ENCODE results near the gene BEX3.
"Not testable (repeated sequence)": the region's sequence is repeated elsewhere in the genome, so short reads cannot be mapped to it uniquely, and the experiment has no call there.

Gene BEX3

DNA sequence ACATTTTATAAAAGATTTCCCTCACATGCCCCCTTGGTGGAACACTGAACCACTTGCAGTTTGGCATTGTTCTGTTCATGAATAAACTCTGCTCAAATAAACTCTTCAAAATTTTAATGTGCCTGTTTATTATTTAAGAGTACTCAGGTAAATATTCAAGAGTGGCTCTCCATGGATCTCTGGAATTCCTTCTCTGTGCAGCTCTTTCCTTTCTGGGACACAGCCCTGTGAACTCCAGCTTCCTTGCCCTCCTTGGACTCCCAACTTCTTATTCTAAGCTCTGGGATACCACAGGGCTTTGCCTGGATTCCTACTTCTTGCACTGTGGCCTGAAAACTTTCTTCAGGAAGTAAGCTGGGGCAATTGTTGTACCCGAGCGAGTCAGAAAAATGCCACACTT is 8.3 kb downstream of the BEX3 start:
- no peak for DNase-seq

DNA sequence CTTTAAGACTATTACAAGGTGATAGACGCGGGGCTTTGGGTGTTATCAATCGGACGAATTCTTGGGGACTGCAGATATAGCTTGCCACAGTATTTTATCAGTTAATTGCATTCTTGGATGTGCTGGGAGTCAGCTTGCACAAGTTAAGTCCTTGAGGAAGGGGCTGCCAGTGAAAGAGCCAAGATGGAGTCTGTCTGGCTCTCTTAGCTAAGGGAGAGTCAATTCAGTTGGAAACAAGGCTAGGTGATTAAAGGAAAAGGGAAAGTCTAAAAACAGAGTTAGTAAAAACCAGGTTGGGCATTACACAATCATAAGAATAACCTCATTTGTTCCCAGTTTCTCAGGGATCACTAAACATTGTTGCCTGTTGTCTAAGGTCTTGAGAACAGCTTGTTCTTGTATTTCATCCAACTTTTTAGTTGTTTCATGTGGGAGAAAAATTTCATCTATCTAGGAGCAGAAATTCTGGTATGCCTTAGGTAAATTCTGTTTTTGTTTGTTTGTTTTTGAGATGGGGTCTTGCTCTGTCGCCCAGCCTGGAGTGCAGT is 9.0 kb downstream of the BEX3 start:
- DNase-seq = not testable (repeated sequence)

GRCh38 chrX:103386332-103386731 is 10.0 kb downstream of the BEX3 start:
- no peak for DNase-seq

DNA sequence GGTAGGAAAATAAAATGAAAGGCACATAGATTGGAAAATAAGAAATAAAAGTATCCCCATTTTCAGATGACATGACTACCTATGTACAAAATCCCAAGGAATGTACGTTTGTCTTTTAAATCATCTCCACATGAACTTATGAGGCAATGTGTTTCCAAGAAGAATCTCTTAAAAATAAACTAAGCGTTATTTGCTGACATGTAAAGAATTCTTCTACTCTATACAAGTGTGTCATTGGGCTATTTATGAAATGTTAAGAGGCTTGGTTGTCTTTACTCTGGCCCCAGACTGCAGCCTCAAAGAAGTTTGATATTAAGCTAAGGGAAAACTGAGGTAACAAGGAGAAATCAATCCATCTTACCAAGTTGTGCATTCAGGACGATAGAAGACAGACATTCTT is 17.1 kb downstream of the BEX3 start:
- DNase-seq = no peak

DNA sequence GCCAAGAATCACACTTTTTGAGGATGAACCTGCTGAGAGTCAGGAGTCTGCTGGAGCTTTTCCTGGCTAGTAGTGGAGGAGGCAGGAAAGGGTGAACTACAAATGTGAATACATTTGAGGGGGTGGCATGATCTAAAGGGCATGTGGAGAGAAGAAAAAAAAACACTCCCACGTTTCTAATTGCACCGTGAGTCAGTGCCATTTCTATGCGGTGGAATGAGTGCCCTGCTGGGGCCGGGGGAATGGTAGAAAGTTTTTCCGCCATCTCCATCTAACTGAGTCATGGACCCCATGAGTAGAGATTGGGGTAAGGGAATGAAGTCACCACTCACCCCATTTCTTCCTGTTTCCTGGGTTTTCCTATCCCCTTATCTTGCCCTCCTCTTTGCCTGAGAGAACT is 19.8 kb downstream of the BEX3 start:
- no peak for DNase-seq

DNA sequence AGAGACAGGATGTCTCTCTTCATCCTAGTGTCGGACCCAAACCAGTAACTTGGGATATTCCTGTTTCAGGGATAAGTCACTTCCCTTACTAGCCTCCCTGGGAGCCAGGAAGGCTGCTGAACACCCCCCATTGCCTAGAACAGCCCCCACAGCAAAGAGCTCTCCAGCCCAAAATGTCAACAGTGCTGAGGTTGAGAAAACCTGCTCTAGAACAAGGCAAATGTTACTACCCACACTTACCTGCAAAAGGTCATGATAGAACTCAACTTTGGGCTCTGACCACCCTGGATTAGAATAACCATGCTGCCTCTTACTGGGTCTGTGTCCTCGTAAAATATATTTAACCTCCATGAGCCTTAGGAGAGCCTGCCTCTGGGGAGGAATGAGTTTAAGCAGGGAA is 20.3 kb downstream of the BEX3 start:
- no peak for DNase-seq

- no peak for DNase-seq
These were observed 21.4 kb downstream of the BEX3 start for GRCh38 chrX:103397707-103398106.

- DNase-seq = no peak
These were observed 22.1 kb downstream of the BEX3 start for GRCh38 chrX:103398421-103398864.

DNA sequence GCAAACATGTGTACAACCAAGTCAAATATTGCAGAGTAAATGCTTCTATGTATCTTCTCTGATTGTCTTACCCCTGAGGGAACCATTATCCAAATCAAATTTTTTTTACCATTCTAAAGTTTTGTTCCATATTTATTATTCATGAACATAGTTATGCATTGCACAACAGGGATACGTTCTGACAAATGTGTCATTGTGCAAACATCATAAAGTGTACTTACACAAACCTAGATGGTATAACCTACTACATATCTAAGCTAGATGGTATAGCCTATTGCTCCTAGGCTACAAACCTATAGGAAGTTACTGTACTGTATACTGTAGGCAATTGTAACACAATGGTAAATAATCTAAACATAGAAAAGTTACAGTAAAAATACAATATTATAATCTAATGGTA is 23.4 kb downstream of the BEX3 start:
- DNase-seq = no peak

DNA sequence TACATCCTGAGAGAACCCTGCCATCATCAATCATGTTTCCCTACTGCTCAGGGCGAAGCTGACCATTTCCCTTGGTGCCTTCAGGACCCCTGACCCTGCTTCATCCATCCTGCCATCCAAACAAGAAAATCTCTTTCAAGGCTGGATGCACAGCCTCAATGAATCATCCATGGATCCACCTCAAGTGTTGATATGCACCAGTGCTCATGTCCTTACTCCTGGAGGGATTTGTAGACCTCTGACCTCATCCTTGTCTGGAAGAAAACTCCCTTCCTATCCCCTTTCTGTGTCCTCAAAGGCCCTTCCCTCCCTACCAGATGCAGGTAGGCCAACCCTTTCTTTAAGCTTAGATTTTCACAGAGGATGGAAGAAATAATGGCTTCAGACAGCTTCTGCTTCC is 24.6 kb downstream of the BEX3 start:
- DNase-seq = no peak

DNA sequence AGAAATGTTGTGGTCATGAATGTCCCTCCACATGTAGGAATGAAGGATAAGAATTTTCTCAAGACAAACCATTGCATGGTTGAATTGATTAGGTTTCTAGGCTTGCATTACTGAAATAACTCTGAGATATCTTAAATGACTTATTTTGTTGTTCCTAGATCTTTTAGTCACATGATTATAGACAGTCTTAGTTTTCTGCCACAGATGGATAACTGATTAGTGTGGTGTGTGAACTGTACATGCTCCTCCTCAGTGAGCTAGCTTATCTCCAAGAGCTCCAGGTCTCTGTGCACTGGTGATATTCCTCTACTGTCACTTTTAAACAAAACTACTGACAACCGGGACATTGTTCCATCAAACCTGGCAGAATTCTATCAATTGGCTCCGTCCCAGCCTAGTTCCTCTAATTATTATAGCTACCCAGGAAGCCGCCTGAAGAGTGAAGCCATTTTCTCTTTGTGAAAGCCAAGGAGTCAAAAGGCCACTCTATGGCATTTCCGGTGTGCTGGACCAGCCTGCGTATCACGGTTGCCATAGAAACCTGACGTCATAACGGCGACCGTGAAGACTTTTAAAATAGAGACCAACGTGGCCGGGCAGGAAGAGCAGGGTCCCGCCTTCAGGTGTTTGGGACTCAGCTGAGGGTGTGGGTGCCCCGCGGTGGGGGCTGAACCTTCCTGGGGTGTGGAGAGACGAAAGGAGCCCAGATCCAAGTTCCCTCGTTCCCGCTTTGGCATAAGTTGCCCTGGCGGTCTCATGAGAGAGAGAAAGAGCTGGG is 28.1 kb downstream of the BEX3 start:
- no peak for DNase-seq

DNA sequence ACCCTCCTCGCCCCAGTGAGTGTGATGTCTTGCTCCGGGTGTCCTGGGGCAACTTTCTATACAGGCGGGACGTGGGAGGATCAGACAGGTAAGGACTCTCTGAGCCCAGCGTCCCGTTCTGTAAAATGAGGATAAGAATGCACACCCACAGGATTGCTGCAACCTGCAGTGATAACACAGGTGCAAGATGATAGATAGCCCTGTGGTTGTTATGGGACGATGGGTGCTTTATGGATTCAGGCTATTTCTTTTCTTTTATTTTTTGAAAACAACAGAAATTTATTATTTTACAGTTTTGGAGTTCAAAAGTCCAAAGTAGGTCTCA is 28.6 kb downstream of the BEX3 start:
- no peak for DNase-seq

- no peak for DNase-seq
These were observed 29.9 kb downstream of the BEX3 start for GRCh38 chrX:103406256-103406655.

GRCh38 chrX:103407776-103408175 is 31.4 kb downstream of the BEX3 start:
- DNase-seq = no peak

DNA sequence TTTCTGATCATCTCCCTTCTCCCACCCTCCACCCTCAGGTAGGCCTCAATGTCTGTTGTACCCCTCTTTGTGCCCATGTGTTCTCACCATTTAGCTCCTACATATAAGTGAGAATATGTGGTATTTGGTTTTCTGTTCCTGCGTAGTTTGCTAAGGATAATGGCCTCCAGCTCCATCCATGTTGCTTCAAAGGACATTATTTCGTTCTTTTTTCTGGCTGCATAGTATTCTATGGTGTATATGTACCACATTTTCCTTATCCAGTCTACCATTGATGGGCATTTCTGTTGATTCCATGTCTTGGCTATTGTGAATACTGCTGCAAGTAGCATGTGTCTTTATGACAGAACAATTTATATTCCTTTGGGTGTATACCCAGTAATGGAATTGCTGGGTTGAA is 35.4 kb downstream of the BEX3 start:
- DNase-seq = not testable (repeated sequence)

DNA sequence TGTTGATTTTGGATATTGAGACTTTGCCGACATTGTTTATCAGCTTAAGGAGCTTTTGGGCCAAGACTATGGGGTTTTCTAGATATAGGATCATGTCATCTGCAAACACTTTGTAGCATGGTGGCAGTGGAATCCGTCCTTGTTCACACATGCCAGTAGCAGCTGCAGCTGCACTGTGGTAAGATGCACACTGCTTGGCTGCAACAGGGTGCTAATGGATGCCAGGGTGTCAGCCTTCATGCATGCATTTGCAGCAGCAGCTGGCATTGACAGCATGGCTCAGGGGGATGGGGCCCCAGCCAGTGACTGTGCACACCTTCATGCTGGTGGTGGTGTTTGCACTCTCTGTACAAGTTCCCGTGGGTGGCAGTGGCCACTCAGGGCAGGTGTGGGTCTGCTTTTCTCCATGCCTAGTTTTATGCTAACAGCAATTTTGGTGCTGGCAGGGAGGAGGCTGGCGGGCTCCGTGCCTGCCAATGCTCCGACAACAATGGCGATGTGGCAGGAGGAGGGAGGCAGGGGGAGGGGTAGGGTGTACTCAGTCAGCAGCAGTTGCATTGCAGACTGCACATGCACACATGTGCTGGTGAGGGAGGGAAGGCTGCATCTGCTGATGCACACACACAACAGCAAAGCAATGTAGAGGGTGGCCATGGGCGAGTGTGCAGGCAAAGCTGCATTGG is 37.5 kb downstream of the BEX3 start:
- no peak for DNase-seq

DNA sequence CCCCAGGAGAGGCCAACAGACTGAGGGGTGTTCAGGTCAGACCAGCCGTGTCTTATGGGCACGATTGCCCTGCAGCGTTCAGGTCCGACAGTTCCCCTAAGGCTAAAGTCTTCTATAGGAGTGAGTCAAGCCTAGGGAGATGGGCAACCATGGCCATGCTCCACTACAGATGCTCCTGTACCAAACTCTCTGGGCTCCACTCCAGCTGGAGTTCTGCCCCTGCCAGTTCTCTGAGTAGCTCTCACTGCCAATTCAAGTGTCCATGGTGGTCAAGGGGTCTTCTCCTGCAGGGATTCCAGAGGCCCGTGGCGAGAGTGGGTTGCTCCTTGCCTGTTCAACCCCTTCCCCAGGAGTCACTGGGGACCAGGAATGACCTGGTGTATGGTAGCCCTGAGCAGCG is 38.2 kb downstream of the BEX3 start:
- DNase-seq = no peak

DNA sequence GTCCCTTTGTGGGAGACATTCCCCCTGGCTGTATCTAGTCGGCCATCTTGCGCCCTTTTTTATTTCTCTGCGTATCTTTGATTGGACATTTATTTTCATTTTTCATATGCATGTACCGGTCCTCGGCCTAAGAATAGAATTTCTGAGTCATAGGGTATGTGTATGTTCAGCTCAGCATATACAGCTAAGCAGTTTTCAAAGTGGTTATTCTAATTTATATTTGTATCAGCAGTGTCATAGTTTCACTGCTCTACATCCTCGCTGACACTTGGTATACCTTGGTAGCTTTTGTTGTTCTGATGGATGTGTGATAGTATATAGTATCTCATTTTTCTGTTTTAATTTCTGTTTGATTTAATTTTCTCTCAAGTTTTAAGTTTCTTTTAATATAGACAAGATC is 38.7 kb downstream of the BEX3 start:
- no peak for DNase-seq

DNA sequence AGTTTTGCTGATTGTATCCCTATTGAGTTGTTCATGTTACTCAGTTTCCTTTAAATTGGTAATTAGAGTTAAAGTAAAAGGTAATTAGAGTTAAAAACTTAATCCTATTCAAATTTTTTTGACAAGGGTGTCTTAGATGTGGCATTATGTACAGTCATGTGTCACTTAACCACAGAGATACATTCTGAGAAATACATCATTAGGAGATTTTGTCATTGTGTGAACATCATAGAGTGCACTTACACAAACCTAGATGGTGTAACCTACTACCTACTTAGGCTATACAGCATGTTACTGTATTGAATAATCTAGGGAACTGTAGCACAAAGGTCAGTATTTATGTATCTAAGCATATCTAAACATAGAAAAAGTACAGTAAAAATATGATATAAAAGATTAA is 39.2 kb downstream of the BEX3 start:
- no peak for DNase-seq

GRCh38 chrX:103417370-103417769 is 41.0 kb downstream of the BEX3 start:
- DNase-seq = no peak

DNA sequence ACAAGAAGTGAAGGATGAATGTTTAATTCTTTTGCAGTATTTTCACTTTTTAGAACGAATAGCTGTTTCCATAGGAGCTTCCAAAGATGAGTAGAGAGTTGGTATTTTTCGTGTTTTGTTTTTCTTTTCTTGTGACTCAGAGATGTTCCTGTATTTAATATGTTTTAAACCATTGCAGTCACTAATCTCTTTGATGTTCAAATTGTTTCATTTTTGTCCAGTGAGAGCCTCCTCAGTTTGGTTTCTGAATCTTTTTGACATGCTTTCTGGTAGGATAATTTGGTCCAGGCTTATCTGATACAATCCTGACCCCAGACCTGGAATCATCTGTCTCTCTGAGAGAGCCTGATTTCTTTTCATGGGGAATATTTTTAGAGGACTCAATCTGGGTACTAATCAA is 41.6 kb downstream of the BEX3 start:
- no peak for DNase-seq

DNA sequence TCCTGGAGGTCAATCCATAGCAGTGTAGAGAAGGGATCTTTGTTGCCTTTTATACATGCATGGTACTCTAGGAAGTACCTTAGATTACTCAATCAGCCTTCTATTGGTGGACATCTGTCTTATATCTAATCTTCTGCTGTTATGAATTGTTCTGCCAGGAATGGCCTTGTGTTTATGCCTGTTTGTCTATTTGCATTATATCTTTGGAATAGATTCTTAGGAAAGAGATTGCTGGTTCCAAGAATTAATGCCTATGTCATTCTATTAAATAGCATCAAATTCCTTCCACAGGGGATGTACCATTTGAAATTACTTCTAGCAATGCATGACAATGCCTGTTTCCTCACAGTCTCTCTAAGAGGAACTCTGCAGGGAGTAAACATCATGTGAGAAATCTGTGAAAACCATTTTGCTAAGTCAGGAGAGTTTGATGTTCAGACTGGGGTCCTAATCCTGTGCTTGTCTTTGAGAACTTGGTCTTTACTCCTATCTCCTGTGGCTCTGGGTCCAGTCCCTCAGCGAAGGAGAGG is 42.5 kb downstream of the BEX3 start:
- DNase-seq = no peak

DNA sequence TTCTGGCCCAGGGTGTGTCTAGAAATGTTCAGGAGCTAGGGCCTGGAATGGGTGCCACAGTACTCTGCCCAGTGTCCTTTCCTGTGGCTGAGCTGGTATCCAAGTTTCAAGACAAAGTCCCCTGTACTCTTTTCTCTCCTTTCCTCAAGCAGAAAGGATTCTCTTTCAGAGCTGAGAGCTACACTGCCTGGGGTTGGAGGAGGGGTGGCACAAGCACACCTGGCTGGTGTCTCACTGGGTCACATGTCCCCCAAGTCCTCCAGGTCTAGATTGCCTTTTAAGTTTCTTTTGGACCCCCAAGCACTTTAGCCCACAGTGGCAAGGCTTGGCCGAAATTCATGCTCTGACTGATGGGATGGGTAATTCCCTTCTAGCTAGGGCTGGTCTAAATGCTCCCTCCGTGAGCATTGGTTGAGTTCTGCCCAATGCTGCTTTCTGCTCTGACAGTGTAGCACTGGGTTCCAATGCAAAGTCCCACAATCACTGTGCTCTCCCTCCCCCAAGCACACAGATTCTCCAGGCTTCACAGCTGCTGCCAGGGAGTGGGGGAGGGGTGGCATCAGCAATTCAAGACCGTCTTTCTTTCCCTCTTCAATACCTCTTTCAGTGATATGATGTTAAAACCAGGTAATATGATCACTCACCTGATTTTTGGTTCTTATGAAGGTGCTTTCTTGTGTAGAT is 47.8 kb downstream of the BEX3 start:
- DNase-seq = no peak
